Epithelial cell of proximal tubule (primary cell): ENCODE results near the gene TMEM150A. TPM values are rescaled to one million over a fixed set of nuclear protein-coding genes. Genes with fewer than 3 reads are reported as not detected.

Experiments
- DNase-seq: peaks from one replicate; pipeline ENCODE4 v3.0.0-alpha.2; 2011; ENCODE audit warnings: low read depth
- H3K4me3 ChIP-seq: 2 replicates; pipeline ENCODE4 v1.5.1; 2011; ENCODE audit warnings: low read depth, mild to moderate bottlenecking, low read length
- total RNA-seq: library from RNA; depleted of rRNA; stranded (reverse); fragments of >200 nt; gene quantifications from 2 replicates; pipeline ENCODE4 v1.2.3, GENCODE V29; 2015
- TF ChIP-seq, protein P1 (sequence below): conservative IDR thresholded peaks from 2 replicates; pipeline ENCODE4 v1.5.1; 2012; ENCODE audit warnings: low read depth, mild to moderate bottlenecking, low read length

The TMEM150A gene
- total RNA-seq, 1 donor from 2014 or later: 7.4 TPM

DNA sequence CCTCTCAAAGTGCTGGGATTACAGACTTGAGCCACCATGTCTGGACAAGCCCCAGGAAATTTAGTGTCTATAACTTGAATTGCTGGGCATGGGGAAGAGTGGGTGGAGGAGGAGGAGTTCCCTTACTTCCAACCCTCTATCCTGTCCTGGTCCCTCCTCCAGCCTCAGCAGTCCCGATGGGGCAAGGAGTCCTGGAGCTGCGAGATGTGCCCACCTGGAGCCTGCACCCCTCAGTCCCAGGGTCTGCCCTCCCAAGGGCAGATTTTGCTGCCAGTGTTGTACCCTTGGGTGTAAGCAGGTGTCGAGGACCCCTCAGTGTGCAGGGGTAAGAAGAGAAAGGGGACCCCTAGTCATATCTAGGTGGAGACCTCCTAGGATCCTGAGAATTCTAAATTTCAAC lies 22.3 kb downstream of the TMEM150A start:
- DNase-seq: no peak
- TF ChIP-seq, protein P1, sequence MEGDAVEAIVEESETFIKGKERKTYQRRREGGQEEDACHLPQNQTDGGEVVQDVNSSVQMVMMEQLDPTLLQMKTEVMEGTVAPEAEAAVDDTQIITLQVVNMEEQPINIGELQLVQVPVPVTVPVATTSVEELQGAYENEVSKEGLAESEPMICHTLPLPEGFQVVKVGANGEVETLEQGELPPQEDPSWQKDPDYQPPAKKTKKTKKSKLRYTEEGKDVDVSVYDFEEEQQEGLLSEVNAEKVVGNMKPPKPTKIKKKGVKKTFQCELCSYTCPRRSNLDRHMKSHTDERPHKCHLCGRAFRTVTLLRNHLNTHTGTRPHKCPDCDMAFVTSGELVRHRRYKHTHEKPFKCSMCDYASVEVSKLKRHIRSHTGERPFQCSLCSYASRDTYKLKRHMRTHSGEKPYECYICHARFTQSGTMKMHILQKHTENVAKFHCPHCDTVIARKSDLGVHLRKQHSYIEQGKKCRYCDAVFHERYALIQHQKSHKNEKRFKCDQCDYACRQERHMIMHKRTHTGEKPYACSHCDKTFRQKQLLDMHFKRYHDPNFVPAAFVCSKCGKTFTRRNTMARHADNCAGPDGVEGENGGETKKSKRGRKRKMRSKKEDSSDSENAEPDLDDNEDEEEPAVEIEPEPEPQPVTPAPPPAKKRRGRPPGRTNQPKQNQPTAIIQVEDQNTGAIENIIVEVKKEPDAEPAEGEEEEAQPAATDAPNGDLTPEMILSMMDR: no peak
- no peak overlapping the region for H3K4me3 ChIP-seq

DNA sequence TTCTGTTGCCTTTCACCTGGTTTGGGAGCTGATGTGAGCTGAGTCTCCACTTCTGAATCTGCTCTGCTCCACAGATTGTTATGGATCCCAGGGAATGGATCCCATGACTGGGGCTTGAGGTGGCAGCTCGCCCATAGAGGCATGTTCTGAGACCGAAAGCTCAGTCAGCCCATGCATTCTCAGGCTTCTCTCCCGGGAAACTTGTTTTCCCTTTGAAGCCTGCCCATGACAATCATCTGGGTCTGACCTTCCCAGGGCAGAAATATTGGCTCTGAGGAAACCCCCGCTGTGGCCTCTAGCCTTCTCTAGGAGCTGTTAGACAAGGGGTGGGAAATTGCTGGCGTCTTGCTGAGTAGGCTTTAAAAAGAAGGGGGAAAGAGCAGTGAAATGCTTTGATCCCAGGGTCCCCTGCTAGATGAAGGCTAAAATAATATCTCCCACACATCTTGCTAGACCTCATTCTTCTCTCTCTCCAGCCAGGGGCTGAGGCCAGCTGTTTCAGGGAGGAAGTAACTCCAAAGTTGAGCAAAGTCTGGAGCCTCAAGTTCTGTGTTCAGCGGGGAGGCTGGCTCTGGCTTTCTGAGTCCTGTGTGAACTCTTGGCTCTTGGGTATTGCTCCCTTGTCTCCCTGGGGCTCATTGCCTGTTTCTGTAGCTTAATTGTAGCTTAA lies 23.1 kb downstream of the TMEM150A start:
- TF ChIP-seq, protein P1: no peak
- DNase-seq: no peak
- H3K4me3 ChIP-seq: peak overlapping the region; percentile 81

DNA sequence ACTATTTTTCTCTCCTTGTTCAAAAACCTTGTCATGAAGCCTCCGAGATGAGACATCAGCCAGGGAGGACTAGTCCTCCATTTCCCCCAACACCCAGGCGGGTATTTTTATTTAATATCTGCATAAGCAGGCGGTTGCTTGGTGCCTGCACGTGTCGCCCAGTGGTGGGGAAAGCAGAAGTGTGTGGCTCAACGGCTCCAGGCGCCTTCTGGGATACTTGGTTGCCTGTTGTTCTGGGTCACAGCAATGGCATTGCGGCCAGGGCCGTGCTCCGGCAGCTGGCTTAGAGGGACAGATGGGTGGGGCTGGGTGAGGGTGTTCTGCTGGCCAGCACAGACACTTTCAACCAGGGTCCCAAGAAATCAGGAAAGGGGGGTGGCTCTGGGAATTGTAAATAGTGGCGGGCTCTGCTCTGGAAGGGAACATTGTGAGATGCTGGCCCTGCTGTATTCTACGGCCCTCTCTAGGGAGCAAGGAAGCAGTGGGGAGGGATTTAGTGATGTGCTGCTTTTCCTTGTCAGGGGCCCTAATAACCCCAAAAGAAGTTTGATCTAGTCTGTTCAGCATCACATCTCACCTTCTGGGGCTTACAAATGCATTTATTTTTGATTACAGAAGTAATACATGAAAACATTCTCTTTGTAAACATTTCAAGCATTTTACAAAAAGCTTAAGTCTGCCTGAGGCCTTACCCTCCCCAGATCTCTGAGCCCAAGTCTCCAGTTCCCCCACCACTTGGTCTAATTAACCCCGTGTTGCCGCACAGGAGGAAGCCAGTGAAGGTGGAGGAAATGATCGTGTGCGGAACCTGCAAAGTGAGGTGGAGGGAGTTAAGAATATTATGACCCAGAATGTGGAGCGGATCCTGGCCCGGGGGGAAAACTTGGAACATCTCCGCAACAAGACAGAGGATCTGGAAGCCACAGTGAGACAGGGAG lies 24.0 kb downstream of the TMEM150A start:
- peak overlapping the region; percentile 81 for H3K4me3 ChIP-seq

DNA sequence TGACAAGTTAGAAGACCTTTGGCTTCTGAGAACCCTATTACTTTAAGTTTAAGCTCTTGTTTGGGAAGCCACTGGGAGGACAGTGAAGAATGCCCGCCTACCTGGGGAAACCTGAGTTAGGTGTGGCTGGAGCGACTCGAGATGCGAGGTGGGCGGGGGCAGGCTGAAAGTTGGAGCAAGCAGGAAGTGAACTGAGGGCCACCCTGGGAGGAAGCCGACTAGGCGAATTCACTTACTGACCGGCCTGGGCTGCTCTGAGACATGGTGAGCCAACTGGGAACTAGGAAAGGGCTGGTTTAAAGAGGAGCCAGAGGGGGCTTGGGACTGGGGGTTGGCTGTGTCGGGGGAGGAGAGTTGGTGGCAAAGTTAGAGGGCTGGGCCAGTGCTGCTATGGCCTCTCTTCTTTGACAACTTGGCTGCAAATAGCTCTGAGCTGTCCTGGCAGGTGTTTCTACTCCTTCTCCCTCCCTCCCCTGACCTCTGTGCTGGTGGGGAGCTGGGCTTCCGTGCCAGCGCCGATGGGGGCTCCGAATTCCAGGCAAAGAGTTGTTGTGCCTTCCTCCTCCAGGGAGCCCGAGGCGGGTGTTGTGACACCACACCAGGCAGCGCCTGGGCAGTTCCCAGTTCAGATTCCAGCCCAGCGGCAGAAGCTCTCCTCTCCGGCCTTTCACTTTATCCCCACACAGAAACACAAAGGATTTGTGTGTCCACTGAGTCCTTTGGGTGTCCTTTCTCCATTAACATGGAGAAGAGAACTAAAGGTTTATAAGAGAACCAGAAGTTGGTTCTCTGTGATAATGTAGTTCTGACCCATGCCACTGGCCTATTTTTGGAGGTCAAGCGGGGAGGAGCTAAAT lies 24.9 kb downstream of the TMEM150A start, which contains the start of gene VAMP8:
TSS of gene VAMP8 (plus strand) at position 201 of the 857 bp plus-strand sequence. CDS start at position 262, 61 bp downstream.
- H3K4me3 ChIP-seq: peak within 1 kb of the TSS; percentile 81
- DNase-seq: no peak
- TF ChIP-seq, protein P1: no peak

More for the DNA sequence above, 24.0 kb downstream of the TMEM150A start:
- no peak for DNase-seq
- TF ChIP-seq, protein P1: no peak

DNA sequence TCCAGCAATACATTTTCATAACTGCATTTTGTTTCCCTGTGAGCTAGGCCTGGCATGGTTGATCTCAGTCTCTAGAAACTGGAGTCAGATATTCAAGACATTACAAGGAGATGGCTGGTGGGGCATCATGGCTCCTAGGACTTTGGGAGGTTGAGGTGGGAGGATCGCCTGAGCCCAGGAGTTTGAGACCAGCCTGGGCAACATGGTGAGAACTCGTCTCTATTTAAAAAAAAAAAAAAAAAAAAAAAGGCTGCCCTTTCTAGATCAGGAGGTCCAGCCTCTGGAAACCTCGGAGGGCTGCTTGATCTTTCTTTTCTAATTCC lies 25.5 kb downstream of the TMEM150A start:
- DNase-seq: no peak
- H3K4me3 ChIP-seq: peak overlapping the region; percentile 81
- TF ChIP-seq, protein P1: no peak

DNA sequence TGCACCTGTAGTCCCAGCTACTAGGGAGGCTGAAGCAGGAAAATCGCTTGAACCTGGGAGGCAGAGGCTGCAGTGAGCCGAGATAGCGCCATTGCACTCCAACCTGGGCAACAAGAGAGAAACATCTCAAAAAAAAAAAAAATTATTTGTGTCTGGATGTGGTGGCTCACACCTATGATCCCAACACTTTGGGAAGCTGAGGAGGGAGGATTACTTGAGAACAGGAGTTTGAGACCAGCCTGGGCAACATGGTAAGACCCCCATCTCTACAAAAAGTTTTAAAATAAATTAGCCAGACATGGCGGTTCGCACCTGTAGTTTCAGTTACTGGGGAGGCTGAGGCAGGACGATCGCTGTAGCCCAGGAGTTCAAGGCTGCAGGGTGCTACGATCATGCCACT lies 26.8 kb downstream of the TMEM150A start:
- no peak overlapping the region for H3K4me3 ChIP-seq
- TF ChIP-seq, protein P1: no peak
- DNase-seq: no peak
